HG03280 (cell line): ENCODE data around the gene LAMB1.

Source experiments
- ATAC-seq: cut with Tn5 transposase; IDR thresholded peaks from one replicate; pipeline ENCODE4 v1.9.1; 2021; ENCODE audit warnings: mild to moderate bottlenecking, moderate library complexity; ENCODE audit not compliant: unreplicated experiment

Gene LAMB1

DNA sequence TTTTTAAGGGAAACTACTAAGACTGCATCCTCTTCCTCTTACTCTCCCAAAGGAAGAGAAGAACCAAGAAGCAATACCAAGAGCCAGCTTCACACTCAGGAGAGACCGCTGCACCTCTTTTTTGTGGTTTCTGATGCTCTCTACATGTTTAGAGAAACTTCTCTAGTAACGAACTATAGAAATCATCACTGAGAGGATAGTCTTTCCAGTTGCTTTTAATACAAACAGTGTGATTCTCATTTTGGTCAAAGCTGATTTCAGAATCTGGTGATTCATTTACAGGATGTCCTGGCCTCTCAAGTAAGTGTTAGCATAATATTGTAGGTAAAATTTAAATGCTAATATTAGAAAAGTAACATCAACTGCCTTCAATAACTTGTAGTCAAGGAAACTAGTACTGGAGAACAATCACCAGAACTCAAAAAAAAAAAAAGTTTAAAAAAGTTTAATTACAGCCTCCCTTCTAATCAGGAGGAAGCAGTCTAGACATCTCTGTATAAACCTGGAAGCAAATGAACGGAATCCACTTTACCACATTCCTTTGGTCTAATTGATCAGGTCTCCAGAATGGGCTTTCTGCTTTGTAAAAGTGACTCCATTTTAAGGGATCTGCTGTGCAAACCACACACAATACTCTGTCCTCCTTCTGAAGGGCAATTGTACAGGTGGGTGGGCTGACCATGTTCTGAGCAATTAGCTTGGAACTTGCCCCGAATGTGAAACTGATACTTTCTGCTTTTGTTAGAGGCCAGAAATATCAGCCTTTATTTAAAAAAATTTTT, 3.0 kb downstream of the LAMB1 start:
- ATAC-seq: no peak

DNA sequence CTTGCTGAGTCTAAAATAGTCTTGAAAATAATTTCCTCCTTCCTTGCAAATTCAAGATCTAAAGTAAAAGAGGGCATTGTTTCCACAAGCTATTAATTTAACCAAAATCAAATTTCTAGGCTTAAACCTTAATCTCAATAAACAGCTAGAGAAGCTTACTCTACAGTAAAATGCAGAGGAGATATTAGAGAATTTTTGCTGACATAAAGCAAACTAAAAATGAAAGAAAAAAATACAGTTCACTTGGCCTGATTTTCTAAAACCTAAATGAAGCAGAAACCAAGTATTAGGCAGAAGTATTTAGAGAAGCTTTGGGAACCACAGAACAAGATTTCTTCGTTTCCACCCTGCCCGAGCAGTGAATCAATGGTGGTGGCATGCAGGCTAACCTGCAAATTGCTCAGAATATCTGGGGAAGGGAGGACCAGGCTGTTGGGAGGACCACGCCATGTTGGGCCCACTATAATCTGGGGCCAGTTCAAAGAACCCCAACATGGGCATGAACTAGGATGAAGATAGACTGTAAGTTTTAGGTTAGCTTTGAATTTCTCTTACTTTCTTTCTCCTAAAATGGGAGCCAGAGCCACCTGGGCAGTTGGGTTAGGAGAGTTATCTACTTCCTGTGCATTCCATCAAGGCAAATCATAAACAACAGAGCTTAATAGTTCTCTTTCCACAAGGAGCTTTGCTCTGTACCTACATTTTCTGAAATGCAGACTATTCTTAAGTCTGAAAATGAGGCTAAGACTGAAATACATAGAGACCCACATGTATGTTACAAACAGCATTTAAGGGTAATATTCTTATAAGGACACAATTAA, 4.1 kb downstream of the LAMB1 start:
- ATAC-seq: no peak

DNA sequence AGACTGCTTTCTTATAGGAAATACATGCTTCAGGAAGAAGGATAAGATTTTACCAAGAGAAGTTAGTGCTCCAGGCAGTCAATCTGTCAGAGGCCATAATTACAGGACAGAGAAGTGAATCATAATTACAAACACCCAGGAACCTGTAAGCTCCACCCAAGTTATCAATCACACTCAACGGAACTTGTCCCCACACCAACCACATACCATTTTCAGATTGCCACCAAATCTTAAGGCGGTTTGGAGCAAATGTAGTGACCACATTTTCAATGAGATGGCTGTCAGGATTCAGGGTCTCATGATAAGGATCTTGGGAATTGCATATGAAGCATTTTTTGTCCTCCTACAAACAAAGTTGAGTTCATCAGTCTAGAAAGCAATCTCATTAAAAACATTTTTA, 4.8 kb downstream of the LAMB1 start:
- ATAC-seq: no peak

DNA sequence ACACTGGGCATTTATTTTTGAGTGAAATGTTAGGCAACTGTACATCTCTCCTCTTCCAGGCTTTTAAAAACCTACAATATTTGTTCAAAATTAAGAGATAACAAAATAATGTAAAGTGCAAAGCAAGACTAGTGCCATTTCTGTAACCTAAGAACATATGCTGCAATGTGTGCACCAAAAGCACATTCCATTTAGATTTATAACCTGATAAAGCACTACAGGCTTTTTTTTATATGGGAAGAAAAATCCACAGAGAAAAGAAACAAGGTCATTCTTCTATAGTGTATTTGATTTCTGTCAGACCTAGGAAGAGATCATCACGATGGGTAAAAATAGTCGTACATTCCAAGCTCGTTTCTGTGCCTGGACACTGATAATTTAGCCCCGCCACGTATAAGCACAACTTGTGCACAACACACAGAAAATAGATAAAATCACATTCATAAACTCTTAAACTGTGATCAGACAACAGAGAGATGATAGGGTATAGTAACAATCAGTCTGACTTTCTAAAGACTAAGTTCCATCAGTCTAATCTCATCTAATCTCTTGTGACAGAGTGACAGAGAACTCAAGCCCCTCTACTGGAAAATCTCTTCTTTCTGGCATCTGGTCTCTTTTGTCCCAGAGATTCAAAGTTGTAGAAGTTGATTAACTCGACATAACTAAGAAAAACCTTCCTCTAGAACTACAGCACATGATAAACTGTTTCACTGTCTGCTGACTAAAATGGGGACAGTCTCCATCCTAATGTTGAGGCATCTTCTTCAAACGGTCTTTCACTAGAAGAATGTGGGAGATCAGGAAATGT, 6.7 kb downstream of the LAMB1 start:
- ATAC-seq: no peak

DNA sequence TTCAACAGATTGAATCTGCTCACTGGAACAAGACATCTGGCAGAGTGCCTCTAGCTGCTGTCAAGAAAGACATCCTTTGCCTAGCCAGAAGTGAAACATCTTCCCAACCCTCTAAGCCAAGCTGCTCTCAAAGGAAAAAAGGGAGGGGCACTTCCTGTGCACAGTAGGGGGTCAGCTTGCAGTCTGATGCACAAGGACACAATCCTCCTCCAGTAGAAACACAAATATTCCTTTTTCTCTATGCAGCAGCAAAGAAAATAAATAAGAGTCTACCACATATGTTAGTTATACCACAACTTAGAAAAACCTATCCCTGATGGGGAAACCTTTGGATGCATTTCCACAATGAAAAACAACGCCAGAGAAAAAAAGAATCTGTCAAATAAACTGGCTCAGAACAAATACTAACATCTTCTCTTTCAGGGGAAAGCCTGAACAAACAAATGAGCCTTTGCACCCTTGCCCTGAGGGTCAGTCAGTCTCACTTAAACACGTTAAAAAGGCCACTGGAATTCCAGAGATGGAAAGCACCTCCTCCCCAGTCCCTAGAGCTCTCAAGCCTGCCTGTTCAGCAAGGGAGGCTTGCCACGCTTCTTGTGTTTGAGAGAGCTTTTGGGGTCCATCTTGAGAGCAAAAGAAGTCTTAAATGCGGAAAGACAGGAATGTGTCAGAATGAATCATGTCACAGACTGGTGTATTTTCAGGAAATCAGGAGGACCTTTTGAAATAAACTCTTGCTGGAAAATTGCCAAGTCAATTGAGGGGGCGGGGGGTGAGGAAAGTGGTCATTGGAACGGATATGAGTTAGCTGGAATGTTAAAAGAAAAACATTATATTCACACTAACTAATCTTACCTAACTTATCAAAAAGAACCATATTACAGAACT, 7.5 kb downstream of the LAMB1 start:
- ATAC-seq: no peak

DNA sequence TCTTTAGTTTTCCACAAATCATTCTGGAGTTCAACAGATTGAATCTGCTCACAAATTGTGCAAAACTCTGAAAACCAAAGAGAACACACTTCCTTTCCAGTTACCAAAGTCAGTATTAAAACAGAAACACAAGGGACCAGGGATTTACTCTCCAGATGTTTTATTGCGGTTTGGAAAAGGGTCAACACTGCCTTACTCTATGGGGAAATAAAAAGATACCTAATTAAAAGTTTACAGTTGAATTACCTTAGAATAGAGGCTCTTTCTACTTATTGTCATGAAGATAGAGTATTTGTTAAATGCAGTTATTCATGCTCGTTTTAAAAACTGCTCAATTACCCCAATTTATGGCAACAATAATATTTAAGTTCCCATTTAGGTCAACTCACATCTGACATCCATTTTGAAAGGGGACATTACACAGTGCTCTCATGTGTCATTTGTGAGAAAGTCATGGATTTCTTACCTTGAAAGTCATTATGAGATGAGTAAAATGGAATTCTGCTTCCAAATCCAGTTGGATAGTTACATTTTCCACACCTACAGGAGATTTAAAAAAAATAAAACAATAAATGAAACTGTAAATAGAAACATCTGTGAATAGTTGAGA, 8.4 kb downstream of the LAMB1 start:
- ATAC-seq: no peak

DNA sequence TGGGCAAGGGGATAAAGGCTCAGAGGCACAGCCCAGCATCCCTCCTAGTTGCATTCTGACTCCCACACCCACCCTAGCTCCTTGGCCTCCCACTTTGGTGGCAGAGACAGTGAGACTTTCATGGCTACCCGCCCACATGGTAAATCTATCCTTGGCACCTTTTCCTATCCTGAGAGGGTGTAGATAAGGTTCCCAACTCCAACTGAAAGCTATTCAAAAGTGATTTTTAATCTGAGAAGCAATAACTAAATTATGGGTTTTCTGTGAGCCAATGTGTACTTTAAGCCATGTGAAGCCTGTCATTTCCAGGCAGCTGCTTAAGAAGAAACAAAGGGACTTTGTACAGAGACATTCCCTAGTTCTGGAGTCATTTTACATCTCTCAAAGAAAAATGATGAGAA, 9.1 kb downstream of the LAMB1 start:
- ATAC-seq: no peak

DNA sequence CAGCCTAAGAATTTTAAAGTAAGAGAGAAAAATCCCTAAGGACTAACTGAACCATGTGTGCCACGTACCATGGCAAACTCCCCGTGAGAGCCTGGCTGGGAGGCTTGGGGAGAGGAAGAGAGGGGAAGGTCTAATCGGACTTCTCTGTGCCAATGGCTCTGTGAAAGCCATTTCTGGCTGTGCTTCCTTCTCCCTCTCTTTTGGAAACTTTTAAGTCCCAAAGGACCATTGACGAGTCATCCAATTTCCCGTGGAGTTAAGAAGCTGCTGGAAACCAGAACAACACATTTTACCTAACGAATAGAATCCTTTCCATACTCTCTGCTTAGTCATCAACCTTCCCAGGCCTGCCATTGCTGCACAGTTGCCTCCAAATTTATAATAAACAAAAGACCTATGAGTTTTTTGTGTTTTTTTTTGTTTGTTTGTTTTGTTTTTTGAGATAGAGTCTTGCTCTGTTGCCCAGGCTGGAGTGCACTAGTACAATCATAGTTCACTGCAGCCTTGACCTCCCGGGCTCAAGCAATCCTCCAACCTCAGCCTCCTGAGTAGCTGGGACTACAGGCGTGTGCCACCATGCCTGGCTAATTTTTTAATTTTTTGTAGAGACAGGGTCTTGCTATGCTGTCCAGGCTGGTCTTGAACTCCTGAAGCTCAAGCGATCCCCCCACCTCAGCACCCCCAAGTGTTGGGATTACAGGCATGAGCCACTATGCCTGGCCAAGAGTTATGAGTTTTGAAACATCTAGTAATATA, 13.2 kb downstream of the LAMB1 start:
- no peak for ATAC-seq

DNA sequence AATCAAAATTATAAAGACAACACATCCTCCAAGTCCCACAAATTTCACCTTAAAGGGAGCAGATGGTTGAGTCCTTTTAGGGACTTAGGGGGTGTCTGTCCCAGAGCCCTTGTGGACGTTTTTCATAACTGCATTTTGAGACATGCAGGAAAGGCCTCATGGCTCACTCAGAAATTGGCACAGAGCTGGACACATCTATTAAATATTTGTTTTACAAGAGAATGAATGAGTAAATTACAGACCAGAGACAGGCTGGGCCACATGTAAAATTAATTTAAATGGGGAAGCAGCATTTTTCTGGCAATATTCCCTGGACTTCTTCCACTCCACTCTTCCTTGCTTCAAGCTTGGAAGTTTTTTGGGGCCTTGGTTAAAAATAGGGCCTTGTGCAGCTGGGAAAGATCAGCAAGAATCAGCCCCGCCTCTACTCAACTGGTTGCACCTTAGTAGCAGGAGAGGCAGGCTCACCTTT, 20.0 kb downstream of the LAMB1 start:
- no peak for ATAC-seq

DNA sequence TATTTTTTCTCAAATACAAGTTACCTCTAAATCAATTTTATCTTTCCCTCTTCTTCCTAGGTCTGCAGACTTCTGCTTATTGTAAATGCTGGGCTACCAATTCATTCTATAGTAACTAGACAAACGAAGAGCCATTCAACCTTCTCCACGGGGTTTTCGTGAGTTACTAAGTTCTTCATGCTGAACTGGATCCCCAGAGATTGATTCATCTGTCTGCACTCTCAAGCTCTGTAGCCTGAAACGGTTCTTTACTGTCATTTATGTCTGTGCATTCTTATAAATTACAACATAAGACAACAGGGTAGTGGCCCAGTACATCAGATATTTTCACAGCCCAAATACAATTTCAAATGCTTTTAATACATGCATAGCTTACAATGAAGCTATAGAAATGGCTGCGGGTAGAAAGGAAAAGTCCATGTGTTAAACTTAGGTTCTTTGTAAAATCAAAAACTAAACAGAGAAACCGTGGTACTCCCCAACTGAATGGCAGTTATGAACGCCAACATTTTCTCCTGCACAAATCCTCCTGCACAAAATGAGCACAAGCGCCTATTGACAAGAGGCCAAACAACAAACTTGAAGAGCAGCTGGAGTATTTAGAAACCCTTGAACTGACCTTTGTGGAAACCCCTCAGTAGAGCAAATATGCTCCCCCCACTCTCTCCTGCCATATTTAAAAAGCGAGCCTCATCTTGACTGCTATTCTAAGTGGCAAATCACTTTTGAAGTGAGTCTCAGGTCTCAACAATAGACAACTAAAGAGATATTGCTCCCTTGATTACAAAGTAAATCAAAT, 20.7 kb downstream of the LAMB1 start:
- ATAC-seq: no peak

DNA sequence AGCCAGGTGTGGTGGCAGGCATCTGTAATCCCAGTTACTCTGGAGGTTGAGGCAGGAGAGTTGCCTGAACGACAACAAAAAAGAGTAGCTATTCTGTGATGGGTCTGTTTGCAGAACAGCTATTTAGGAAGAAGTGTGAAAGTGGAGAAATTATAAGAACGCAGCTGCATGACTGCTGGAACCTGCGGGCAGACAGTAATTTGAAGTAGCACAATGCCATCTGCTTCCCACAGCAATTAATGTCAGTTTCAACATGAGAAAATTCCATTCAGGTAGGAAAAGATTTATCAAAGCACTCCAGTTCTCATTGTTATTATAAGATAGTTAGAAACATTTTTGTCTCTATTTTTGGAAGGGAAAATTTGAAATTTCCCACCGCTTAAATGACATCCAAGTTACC, 21.5 kb downstream of the LAMB1 start:
- no peak for ATAC-seq

DNA sequence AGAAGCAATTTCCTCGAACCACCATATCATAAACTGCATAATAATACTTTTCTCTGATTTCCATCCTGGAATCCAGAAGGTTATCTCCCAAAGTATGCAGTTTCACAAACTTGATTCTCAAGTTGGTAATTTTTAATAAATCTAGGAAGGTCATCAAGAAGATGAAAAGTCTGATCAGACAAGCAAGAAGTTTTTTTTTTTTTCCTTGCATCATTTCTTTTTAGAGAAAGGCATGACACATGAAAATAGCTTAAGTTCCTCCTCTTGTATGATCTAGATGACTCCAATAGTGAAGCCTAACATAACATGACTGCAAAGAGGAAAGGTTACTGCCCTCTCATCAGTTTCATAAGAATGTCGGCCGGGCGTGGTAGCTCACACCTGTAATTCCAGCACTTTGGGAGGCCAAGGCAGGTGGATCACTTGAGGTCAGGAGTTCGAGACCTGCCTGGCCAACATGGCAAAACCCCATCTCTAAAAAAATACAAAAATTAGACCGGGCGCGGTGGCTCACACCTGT, 22.2 kb downstream of the LAMB1 start:
- no peak for ATAC-seq

DNA sequence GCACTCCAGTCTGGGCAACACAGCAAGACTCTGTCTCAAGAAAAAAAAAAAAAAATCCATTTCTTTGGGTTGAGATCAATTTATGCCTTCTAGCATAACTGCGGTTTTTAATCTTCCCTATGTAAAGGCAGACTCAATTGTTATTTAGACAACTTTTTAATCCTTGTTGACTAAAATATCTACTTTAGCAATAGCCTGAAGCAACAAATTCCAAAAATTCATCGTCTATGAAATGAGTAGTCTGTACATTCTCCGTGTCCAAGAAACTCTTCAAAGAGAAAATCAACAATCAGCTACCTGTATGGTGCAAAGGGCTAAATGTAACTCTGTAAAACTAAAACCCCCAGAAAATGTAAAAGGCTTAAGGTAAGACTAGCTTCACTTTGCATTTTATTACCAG, 22.8 kb downstream of the LAMB1 start:
- ATAC-seq: no peak

DNA sequence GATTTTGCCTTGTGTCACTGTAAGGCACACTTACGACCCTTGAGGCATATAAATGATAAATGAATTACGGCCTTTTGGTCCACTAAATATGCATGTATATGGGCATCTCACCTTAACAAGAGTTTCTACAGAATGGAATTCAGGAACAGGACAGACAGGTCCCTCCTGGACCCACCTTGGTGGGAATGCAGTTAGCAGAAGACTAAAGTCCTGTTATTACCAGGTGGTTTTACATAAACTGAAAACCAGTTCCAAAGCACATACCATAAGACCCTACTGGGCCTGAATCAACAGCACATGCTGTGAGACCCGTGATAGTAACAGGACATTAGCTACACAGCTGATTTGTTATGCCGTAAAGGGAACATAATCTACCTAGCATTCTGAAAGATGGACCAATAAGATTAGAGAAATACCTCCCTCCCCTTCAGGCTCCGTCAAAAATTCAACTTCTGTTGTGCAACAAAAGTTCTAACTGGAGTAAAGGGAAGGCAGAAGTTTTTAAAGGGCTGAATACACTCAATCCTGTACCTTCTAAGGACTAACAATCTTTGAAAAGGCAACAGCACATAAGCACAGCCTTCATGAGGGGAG, 24.0 kb downstream of the LAMB1 start:
- no peak for ATAC-seq

DNA sequence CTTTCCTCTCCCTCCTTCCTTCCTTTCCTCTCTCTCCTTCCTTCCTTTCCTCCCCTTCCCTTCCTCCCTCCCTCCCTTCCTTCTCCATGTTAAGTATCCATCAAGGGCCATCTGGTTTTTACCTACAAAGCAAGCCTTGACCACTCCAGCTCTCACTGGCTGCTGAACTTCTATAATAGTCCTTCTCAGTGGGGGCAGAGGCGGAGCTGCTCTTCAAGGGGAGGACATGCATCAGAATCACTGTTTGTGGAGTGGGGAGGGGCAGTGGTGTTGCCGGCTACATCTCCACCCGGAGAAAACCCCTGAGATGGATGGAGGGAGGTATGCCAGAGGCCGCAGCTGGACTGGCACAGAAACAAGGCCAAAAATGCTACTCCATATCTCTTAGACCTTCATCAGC, 25.9 kb downstream of the LAMB1 start:
- ATAC-seq: no peak

DNA sequence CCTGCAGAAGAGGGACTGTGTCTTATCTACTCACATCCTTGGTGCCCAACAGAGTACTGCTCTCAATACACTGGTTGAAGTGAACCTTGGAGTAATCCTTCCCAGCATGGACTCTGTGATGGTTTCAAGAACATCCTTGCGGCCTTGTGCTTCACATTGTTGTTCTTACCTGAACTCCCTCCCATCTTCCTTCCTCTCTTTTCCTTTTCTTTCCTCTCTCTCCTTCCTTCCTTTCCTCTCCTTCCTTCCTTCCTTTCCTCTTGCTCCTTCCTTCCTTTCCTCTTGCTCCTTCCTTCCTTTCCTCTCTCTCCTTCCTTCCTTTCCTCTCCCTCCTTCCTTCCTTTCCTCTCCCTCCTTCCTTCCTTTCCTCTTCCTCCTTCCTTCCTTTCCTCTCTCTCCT, 26.3 kb downstream of the LAMB1 start:
- ATAC-seq: no peak

DNA sequence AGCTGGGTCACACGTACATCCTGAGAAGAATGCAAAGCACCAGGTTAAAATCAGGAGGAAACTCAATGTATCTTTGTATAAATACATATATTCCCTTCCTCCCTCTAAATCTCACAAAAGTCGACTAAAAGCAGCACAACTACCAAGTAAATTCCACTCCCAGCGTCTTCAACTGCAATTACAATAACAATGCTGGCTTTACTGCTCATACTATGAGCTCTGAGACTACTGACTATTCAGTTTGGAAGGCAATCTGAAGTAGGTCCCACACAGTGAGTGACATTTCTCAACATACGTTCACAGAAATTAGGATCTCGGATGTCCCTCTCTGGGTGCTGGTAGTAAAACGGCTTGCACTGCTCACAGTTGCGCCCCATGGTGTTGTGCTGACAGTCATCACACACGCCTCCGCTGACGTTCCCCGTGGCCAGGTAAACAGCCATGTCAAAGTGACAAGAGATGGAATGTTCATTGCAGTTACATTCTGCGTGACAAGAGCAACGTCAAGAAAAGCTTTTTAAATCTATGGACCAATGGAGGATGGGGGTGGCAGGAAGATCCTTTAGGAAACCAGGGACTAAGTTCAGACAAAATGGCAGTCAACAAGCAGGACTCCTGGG, 27.5 kb downstream of the LAMB1 start:
- ATAC-seq: no peak
